ENCODE results near the gene GEMIN5. TPM values are rescaled to one million over a fixed set of nuclear protein-coding genes. Genes with fewer than 3 reads are reported as not detected.

Gene GEMIN5
- total and polyA plus RNA-seq, 2 of the 13 experiments (the other 11 are each of a cell fraction or from before 2014, with no cell fraction given) = 6.6 to 28.6 TPM

- TF ChIP-seq ZNF275 (CRISPR knock-in tag; IDR thresholded peaks at IDR 0.05; ENCODE audit: borderline replicate concordance) = no peak
- no peak for TF ChIP-seq PCBP1 (IDR thresholded peaks at IDR 0.05; ENCODE audit: borderline replicate concordance, low read depth, low read length)
- TF ChIP-seq ZNF546 (CRISPR knock-in tag; conservative IDR thresholded peaks at IDR 0.05) = no peak
- no peak for TF ChIP-seq ZNF614 (CRISPR knock-in tag; IDR thresholded peaks at IDR 0.05; ENCODE audit: borderline replicate concordance)
Measured at GRCh38 chr5:154923441-154924430, 14.3 kb downstream of the GEMIN5 start (continued).

- no peaks in the 10 kb centered on the region for H3K9me3 ChIP-seq (ENCODE audit: low read length)
- DNase-seq (ENCODE audit: low spot score) (no peak), ATAC-seq (no peak), FAIRE-seq (no peak)
- H3K9ac ChIP-seq (ENCODE audit: insufficient read depth, low read depth, low read length) = no peak overlapping the region
- POLR2A ChIA-PET = no interaction called here
- WGBS (ENCODE audit: low lambda C conversion rate) = 82% methylated on average over 4 of the region's 4 CpGs
- BruUV-seq (replicated peaks) = no TSS peak
- H2AFZ ChIP-seq (ENCODE audit: low read length) = no peak overlapping the region
- H3K4me1 ChIP-seq (ENCODE audit: insufficient read depth, low read length) = no peaks in the 10 kb centered on the region
- in situ Hi-C loops (cut with HindIII; ENCODE audit: extremely low pct_ligation_motif_present, low pct_unique_long_range_greater_than_20kb) (no loop called here), intact Hi-C loops (cut with micrococcal nuclease; ENCODE audit: unreplicated experiment) (no loop called here)
- H4K20me1 ChIP-seq (ENCODE audit: insufficient read depth, low read length) = no peaks in the 10 kb centered on the region
- no peaks in the 10 kb centered on the region for H3K79me2 ChIP-seq (ENCODE audit: insufficient read depth, low read length)
- CTCF ChIA-PET (ENCODE audit: low intra/inter-chr PET ratio, low total read pairs) = no interaction called here
- peaks cover 11 to 60% of the 10 kb centered on the region in 2 experiments for H3K36me3 ChIP-seq (replicated peaks in 1 of 2; ENCODE audit: control insufficient read depth in 1 of 2, insufficient read depth in 2 of 2, low read length in 2 of 2)
- H3K27ac ChIP-seq (ENCODE audit: extremely low read length, insufficient read depth, low read length) = no peak overlapping the region
- H3K4me2 ChIP-seq (ENCODE audit: low read depth, low read length) = no peak overlapping the region
- no peak for TF ChIP-seq REL (CRISPR knock-in tag; conservative IDR thresholded peaks at IDR 0.05)
- no peak overlapping the region for H3K4me3 ChIP-seq (replicated peaks in 1 of 3; ENCODE audit: insufficient read depth in 1 of 3, low read depth in 2 of 3, low read length in 3 of 3)
- H3K27me3 ChIP-seq (ENCODE audit: control insufficient read depth in 1 of 2, insufficient read depth in 2 of 2, low read length in 2 of 2) = no peaks in the 10 kb centered on the region
Measured at GRCh38 chr5:154917757-154918156, 20.3 kb downstream of the GEMIN5 start.

All from HepG2 (cell line).